H1 (cell line): ENCODE results near the gene PAXX. TPM values are rescaled to one million over a fixed set of nuclear protein-coding genes. Genes with fewer than 3 reads are reported as not detected.

ENCODE experiments used
- CTCF ChIA-PET: fragments of 300-600 bp; sonication (Branson Sonifier 250); formaldehyde crosslinking; loops from one replicate; lab custom pipeline; 2021; ENCODE audit not compliant: partially characterized antibody; lab: Charles Lee
- POLR2A ChIA-PET: fragments of 300-600 bp; sonication (Branson Sonifier 250); formaldehyde crosslinking; loops from one replicate; lab custom pipeline; 2021; ENCODE audit warnings: inconsistent platforms; ENCODE audit not compliant: partially characterized antibody; lab: Charles Lee
- DNase-seq, 2 experiments: peaks; one replicate each; pipeline versions ENCODE4 v3.0.0 to v3.0.0-alpha.2; 2010 to 2022; ENCODE audit warnings: low spot score in 2 of 2, low read depth in 1 of 2, mixed read lengths in 1 of 2
- FAIRE-seq: peaks from 2 replicates; lab custom pipeline; 2011; peaks lifted over from hg19 to GRCh38; lab: Jason Lieb, UNC
- H2AFZ ChIP-seq: 2 replicates; pipeline ENCODE4 v1.8.1; 2012; ENCODE audit warnings: low read length, inconsistent platforms
- H2AK5ac ChIP-seq: 2 replicates; pipeline ENCODE4 v1.6.1; 2013; ENCODE audit warnings: low read depth, low read length
- H2BK120ac ChIP-seq: replicated peaks from 2 replicates; pipeline ENCODE3; 2013; ENCODE audit warnings: low read depth, low read length, inconsistent platforms
- H2BK12ac ChIP-seq: 2 replicates; pipeline ENCODE4 v1.6.1; 2013; ENCODE audit warnings: low read depth, low read length
- H2BK15ac ChIP-seq: 2 replicates; pipeline ENCODE4 v1.6.1; 2013; ENCODE audit warnings: low read length
- H2BK20ac ChIP-seq: 2 replicates; pipeline ENCODE4 v1.6.1; 2013; ENCODE audit warnings: low read length
- H2BK5ac ChIP-seq: 2 replicates; pipeline ENCODE4 v1.6.1; 2013; ENCODE audit warnings: low read depth, low read length
- H3K14ac ChIP-seq: 2 replicates; pipeline ENCODE4 v1.6.1; 2013; ENCODE audit warnings: inconsistent platforms; ENCODE audit not compliant: insufficient read length
- H3K18ac ChIP-seq: 2 replicates; pipeline ENCODE4 v1.6.1; 2013; ENCODE audit warnings: low read length; ENCODE audit errors: extremely low read depth
- H3K23ac ChIP-seq: 2 replicates; pipeline ENCODE4 v1.6.1; 2013; ENCODE audit warnings: inconsistent platforms; ENCODE audit not compliant: insufficient read length
- H3K23me2 ChIP-seq: 2 replicates; pipeline ENCODE4 v1.6.1; 2013; ENCODE audit warnings: low read depth, low read length
- H3K27ac ChIP-seq: 2 replicates; pipeline ENCODE4 v1.6.1; 2011; ENCODE audit warnings: low read depth, low read length, inconsistent platforms
- H3K27me3 ChIP-seq, 4 experiments: replicated peaks in 1 of 4; 1 replicate in 1 of 4; 2 replicates in 3 of 4; pipeline versions ENCODE4 v1.6.1 to v1.8.1; 2011 to 2013; ENCODE audit warnings: low read length in 3 of 4, mild to moderate bottlenecking in 3 of 4, inconsistent platforms in 2 of 4, mixed read lengths in 2 of 4, moderate library complexity in 1 of 4; ENCODE audit not compliant: control insufficient read depth in 3 of 4, insufficient read depth in 3 of 4; ENCODE audit errors: extremely low read depth in 1 of 4
- H3K36me3 ChIP-seq, 4 experiments: 2 replicates each; pipeline versions ENCODE4 v1.6.1 to v1.8.1; 2011 to 2013; ENCODE audit warnings: mild to moderate bottlenecking in 4 of 4, low read length in 3 of 4, moderate library complexity in 2 of 4, control low read depth in 1 of 4, inconsistent platforms in 1 of 4; ENCODE audit not compliant: insufficient read depth in 4 of 4, control insufficient read depth in 2 of 4
- H3K4ac ChIP-seq: replicated peaks from 2 replicates; pipeline ENCODE3; 2013; ENCODE audit warnings: low read length, low read depth, mixed read lengths, inconsistent platforms; ENCODE audit not compliant: insufficient read length
- H3K4me1 ChIP-seq, 4 experiments: replicated peaks in 1 of 4; 1 replicate in 1 of 4; 2 replicates in 3 of 4; pipeline versions ENCODE4 v1.6.1 to v1.8.1; 2011 to 2013; ENCODE audit warnings: low read length in 3 of 4, inconsistent platforms in 2 of 4, mixed read lengths in 1 of 4; ENCODE audit not compliant: insufficient read depth in 4 of 4, control insufficient read depth in 3 of 4
- H3K4me2 ChIP-seq, 2 experiments: 2 replicates each; pipeline versions ENCODE4 v1.6.1 to v1.8.1; 2011 to 2013; ENCODE audit warnings: low read depth in 2 of 2, low read length in 2 of 2, control low read depth in 1 of 2, inconsistent platforms in 1 of 2, mild to moderate bottlenecking in 1 of 2; ENCODE audit not compliant: insufficient read depth in 1 of 2
- H3K4me3 ChIP-seq, 4 experiments: fragments of 200-600, 300-600 bp in 1 of 4; sonication (generic), shearing (Covaris generic), sonication (Bioruptor Twin) in 1 of 4; 2 replicates each; pipeline versions ENCODE4 v1.5.1 to v1.8.1; 2011 to 2016; ENCODE audit warnings: low read length in 4 of 4, low read depth in 3 of 4, control low read depth in 2 of 4, inconsistent platforms in 2 of 4, mild to moderate bottlenecking in 2 of 4, mixed read lengths in 1 of 4, moderate library complexity in 1 of 4; ENCODE audit not compliant: insufficient read depth in 2 of 4; ENCODE audit errors: extremely low read depth in 1 of 4
- H3K56ac ChIP-seq: replicated peaks from 2 replicates; pipeline ENCODE3; 2013; ENCODE audit warnings: low read depth, mild to moderate bottlenecking, mixed read lengths, low read length, inconsistent platforms; ENCODE audit not compliant: insufficient read length
- H3K79me1 ChIP-seq: 2 replicates; pipeline ENCODE4 v1.6.1; 2013; ENCODE audit warnings: low read depth, low read length, control low read depth
- H3K79me2 ChIP-seq, 2 experiments: 2 replicates each; pipeline versions ENCODE4 v1.6.1 to v1.8.1; 2012 to 2013; ENCODE audit warnings: low read length in 2 of 2, mild to moderate bottlenecking in 2 of 2, inconsistent platforms in 1 of 2; ENCODE audit not compliant: insufficient read depth in 2 of 2, control insufficient read depth in 1 of 2
- H3K9ac ChIP-seq, 4 experiments: replicated peaks in 1 of 4; 1 replicate in 1 of 4; 2 replicates in 3 of 4; pipeline versions ENCODE4 v1.6.1 to v1.8.1; 2011 to 2013; ENCODE audit warnings: low read depth in 3 of 4, low read length in 3 of 4, control low read depth in 2 of 4, mild to moderate bottlenecking in 2 of 4, moderate library complexity in 2 of 4, inconsistent platforms in 1 of 4; ENCODE audit errors: extremely low read depth in 1 of 4
- H3K9me3 ChIP-seq, 2 experiments: 2 replicates each; pipeline versions ENCODE4 v1.6.1 to v1.8.1; 2012 to 2013; ENCODE audit warnings: mild to moderate bottlenecking in 2 of 2, moderate library complexity in 2 of 2, control low read depth in 1 of 2, inconsistent platforms in 1 of 2, low read depth in 1 of 2, low read length in 1 of 2, mixed read lengths in 1 of 2; ENCODE audit not compliant: insufficient read depth in 2 of 2
- H4K20me1 ChIP-seq, 2 experiments: replicated peaks in 1 of 2; 2 replicates each; pipeline versions ENCODE3 to v1.8.1; 2011 to 2013; ENCODE audit warnings: inconsistent platforms in 2 of 2, low read length in 2 of 2, mild to moderate bottlenecking in 1 of 2; ENCODE audit not compliant: insufficient read depth in 2 of 2, control insufficient read depth in 1 of 2
- H4K5ac ChIP-seq: 2 replicates; pipeline ENCODE4 v1.6.1; 2013; ENCODE audit warnings: low read length, low read depth, mixed read lengths, inconsistent platforms; ENCODE audit not compliant: insufficient read length
- H4K8ac ChIP-seq: 2 replicates; pipeline ENCODE4 v1.8.0; 2013; ENCODE audit warnings: mild to moderate bottlenecking, moderate library complexity, low read length, inconsistent platforms; ENCODE audit not compliant: insufficient read depth; ENCODE audit errors: extremely low read depth
- H4K91ac ChIP-seq: replicated peaks from 2 replicates; pipeline ENCODE3; 2013; ENCODE audit warnings: low read length, mixed read lengths, inconsistent platforms; ENCODE audit not compliant: insufficient read length
- KDM1A ChIP-seq: fragments of 200-600, 300-600 bp; sonication (generic); IDR thresholded peaks from 2 replicates; pipeline ENCODE4 v1.7.1; 2016; ENCODE audit warnings: mild to moderate bottlenecking, low read length, borderline replicate concordance
- MAX ChIP-seq: IDR thresholded peaks from 2 replicates; pipeline ENCODE4 v1.6.1; 2012; ENCODE audit warnings: inconsistent platforms
- POLR2AphosphoS5 ChIP-seq: IDR thresholded peaks from 2 replicates; pipeline ENCODE4 v1.6.1; 2011; ENCODE audit warnings: low read depth, low read length
- SUZ12 ChIP-seq: fragments of 200-600 bp; sonication (generic); IDR thresholded peaks from 2 replicates; pipeline ENCODE4 v1.6.1; 2012; ENCODE audit warnings: mild to moderate bottlenecking, inconsistent platforms, low read length, moderate library complexity, mixed read lengths
- WGBS, 2 experiments: shearing (Covaris generic) in 1 of 2; methylation state at CpG; one replicate each; pipeline versions ENCODE4 v1.1.6 to v1.1.7; 2013 to 2015; ENCODE audit warnings: low lambda C conversion rate in 2 of 2, mixed read lengths in 2 of 2, inconsistent platforms in 1 of 2, low coverage in 1 of 2, missing lambda C conversion rate in 1 of 2; ENCODE audit not compliant: insufficient replicate concordance in 2 of 2, insufficient coverage in 1 of 2, insufficient read length in 1 of 2; ENCODE audit errors: extremely low coverage in 1 of 2, missing lambda C conversion rate in 1 of 2; 5-methylcytosine and 5-hydroxymethylcytosine counted together
- polyA plus RNA-seq, 7 experiments: library from polyadenylated mRNA; depleted of rRNA in 3 of 7; stranded (reverse) in 5 of 7; unstranded in 2 of 7; fragments of >200 nt in 5 of 7; fragments of 200-250 nt in 2 of 7; gene quantifications; 1 replicate in 5 of 7; 2 replicates in 1 of 7; 4 replicates in 1 of 7; pipeline versions ENCODE4 v1.2.1 to v1.2.3, GENCODE V29; 2011 to 2013; ENCODE audit warnings: missing spikeins in 2 of 7, mixed read lengths in 2 of 7
- total RNA-seq: library from RNA; stranded (reverse); fragmentation: NEBNext Ultra II Directional; extraction: Animal tissue kit (Norgen Biotek cat#: 25700); gene quantifications from 2 replicates; pipeline ENCODE4 v1.2.1, GENCODE V29; 2021

The PAXX gene
- total and polyA plus RNA-seq, 2 of the 8 experiments (the other 6 are each of a cell fraction or from before 2014, with no cell fraction given): 43.4 to 45.9 TPM

GRCh38 chr9:137026384-137026783 lies 34.2 kb downstream of the PAXX start:
- FAIRE-seq: no peak
- CTCF ChIA-PET: interaction anchor here (0.6 to 8.5 kb wide), 16 partner anchors 9 to 333 kb away, joined by 3 to 110 read pairs (median 4); partner anchors contain the start of genes C8G, CLIC3, NPDC1 and PTGDS
- WGBS, 2 experiments: 90% methylated on average over 2 of the region's 2 CpGs; no CpG with 5 or more reads in 1 of the 2 experiments

More at GRCh38 chr9:137026384-137026783, 34.2 kb downstream of the PAXX start:
- Histone ChIP-seq H3K9me3 (no peaks in the 10 kb centered on the region), H4K5ac (no peak overlapping the region), H3K23me2 (peaks cover 4% of the 10 kb centered on the region; the same call in 1 of the 2 replicates), H3K18ac (no peak overlapping the region), H3K27ac (no peak overlapping the region), H2AK5ac (no peak overlapping the region), H2BK20ac (no peak overlapping the region), H3K4me2 (no peak overlapping the region), H4K20me1 (peaks cover 0 to 6% of the 10 kb centered on the region in 2 experiments), H3K4ac (no peak overlapping the region), H3K79me1 (no peaks in the 10 kb centered on the region), H2BK15ac (no peak overlapping the region), H3K4me1 (peaks cover 0 to 14% (median 6%) of the 10 kb centered on the region in 4 experiments; a peak in 5 of 7 replicates), H4K91ac (no peak overlapping the region), H3K23ac (no peak overlapping the region), H3K14ac (no peak overlapping the region), H3K56ac (no peak overlapping the region), H2BK120ac (no peak overlapping the region), H3K36me3 (no peaks in the 10 kb centered on the region), H3K4me3 (no peak overlapping the region), H2BK5ac (no peak overlapping the region), H3K9ac (no peak overlapping the region), H3K79me2 (no peaks in the 10 kb centered on the region), H2AFZ (no peak overlapping the region), H2BK12ac (no peak overlapping the region), H4K8ac (no peak overlapping the region), H3K27me3 (peaks cover 1 to 27% (median 15%) of the 10 kb centered on the region in 4 experiments; a peak in 6 of 7 replicates)
- no peak for DNase-seq
- POLR2A ChIA-PET: interaction anchor here (0.6 to 1.2 kb wide), 2 partner anchors 12 to 219 kb away, joined by 3 read pairs; no protein-coding TSS in a partner anchor
- TF ChIP-seq KDM1A (no peak), MAX (no peak), POLR2AphosphoS5 (no peak), SUZ12 (no peak)
